HuH-7.5 (cell line): ENCODE results near the gene LIPC.

Source experiments
- DNase-seq: peaks from one replicate; pipeline ENCODE4 v3.0.0; 2011; ENCODE audit warnings: low spot score

LIPC gene

GRCh38 chr15:58497046-58497785, 65.4 kb downstream of the LIPC start:
- DNase-seq: no peak

DNA sequence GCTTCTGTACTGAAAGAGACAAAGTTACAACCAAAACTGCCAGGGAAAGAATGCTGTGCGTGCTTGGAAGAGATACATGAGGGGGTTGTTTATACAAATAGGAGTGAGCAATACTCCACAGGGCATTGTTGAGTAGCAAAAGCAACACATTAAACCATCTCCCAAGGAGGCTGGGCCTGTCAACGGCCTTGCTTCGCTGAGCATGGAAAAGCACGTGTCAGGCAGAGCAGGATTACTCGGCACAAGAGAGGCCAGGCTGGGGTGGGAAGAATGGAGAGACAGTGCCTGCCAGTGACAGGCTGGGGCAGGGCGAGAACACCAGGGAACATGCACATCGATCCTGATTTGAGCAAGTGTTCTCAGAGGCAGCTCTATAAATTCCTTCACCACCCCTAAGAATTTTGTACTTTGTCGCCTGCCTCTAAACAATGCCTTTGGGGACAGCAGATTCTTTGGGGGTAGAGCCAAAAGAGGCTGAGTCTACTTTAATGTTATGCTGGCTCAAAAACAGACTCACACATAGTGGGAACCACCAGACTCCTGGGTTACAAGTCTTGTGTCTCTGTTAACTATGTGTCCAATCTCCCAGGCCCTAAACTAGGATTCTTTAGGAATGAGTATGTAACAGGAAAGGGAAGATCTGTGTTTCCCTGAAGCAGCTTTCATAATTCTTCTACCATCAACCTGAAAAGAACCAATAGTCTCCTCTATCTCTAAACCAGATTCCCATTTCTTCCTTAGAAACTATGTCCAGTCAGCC, 67.2 kb downstream of the LIPC start:
- DNase-seq: no peak

DNA sequence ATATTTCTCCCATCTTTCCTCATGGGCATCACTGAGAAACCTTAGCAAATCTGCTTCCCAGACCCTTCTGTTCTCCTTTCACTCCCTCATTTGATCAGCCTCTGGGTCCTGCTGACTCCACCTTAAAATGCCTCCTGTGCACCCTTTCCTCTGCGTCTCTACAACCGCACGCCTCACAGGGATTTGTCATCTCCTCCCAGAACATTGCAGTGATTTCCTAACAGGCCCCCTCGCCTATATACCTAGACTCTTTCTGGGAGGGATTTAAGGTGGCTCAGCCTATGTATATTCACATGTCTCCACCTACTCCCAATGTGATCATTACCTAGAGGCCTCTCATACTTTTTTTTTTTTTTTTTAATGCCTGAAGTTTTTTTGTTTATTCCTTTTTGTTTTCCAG, 69.2 kb downstream of the LIPC start:
- no peak for DNase-seq

GRCh38 chr15:58501636-58502188, 69.9 kb downstream of the LIPC start:
- DNase-seq: no peak

GRCh38 chr15:58503139-58504027, 71.6 kb downstream of the LIPC start:
- no peak for DNase-seq

- DNase-seq: no peak
Observed at GRCh38 chr15:58504674-58505234, 73.0 kb downstream of the LIPC start.

- no peak for DNase-seq
Observed at GRCh38 chr15:58505581-58505980, 73.8 kb downstream of the LIPC start.

DNA sequence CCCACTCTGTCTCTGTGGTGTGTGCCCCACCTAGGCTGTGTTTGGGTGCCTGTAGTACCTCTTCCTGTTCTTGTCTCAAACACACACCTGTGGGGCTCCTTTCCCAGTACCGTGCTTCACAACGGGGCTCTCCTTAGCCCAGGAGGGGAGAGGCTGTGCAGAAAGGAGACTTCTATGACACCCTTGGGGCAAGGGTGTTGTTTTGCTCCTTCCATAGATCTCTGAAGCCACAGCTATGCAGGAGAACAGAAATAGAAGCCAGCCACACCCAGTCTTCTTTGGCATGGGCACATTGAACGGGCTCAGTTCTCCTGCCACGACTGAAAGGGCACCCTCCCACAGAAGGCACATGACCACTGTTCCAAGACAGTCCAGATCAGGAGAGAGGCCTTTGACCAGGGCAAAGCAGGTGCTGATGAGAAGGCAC, 74.3 kb downstream of the LIPC start:
- DNase-seq: no peak

GRCh38 chr15:58506783-58507668, 75.2 kb downstream of the LIPC start:
- DNase-seq: no peak

- DNase-seq: no peak
Observed at GRCh38 chr15:58509556-58509955, 77.8 kb downstream of the LIPC start.

DNA sequence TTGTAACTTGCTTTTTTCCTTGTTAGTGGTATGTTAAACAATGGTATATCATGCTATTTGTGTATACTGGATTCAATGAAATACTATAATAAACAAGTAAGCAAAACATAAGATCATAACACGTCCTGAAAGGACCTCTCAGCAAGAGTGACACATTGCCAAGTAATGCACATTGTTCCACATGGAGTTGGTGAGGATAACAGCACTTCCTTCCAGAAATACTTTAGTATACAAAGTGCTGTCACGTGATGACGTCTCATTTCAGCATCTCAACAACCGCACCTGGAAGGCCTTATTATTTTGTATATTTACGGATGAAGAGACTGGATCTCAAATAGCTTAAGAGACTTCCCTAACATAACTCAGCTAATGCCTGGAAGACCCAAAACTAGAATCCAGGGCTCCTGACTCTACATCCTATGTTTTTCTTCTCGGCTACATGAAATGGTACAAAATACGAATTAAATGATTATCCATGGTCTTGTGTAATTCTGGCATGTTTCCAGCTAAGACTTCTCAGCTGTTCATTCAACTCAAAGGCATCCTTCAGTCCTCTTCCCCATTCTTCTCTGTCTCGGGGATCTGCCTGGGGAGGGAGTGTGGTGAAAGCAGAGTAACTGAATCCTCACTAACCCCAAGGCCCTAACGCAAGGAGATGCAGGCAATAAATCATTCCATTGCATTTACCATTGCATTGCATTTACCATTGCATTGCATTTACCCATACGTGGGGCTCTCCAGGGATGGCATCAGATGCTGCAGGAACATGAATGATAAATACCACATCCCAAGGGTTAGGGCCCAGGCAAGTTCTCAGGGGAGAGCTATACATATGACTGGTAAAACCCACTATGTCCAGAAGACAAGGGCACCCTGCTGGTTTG, 79.2 kb downstream of the LIPC start:
- DNase-seq: no peak

DNA sequence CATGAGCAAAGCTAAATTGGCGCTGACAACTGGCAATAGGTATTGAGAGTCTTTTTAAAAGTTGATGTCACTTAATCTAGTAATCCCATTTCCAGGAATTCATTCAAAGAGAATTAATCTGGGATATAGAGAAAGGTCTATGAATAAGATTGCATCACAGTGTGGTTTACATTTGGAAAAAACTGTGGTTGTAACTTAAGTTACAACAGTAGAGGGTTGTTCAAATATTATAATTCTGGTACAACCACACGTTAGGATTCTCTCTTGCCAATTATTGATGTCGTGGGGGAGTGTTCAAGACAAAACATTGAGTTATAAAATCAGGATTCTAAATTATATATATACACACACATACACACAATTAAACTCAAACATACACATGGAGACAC, 79.8 kb downstream of the LIPC start:
- no peak for DNase-seq

- no peak for DNase-seq
Observed at GRCh38 chr15:58512522-58512921, 80.7 kb downstream of the LIPC start.

GRCh38 chr15:58513008-58513407, 81.2 kb downstream of the LIPC start:
- DNase-seq: no peak

DNA sequence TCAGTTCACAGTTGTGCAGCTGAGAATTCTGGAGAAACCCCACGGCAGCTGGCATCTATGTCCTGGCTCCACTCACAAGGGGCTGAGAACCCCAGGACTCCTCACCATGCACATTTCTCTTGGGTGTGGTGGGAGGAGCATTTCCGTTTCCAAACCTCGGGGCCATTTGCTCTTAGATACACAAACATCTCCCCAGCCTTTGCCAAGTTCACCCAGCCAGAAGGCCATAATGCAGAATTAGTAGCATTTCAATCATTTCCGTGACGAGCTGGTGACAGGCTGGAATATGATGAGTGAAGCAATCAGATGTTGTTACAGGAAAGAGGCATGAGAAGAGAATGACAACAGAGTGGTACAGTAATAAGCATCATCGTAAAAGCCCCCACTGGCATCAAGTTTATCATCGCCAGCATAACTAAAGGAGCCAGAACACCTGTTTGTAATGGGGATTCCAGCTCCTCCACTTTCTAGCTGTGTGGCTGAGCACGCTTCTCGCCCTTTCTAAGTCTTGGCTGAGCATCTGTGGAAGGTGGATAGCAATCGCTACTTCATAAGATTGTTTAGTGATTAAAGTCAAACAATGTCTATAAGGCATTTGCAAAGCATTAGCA, 82.0 kb downstream of the LIPC start:
- no peak for DNase-seq

- no peak for DNase-seq
Observed at GRCh38 chr15:58515807-58516206, 84.0 kb downstream of the LIPC start.

DNA sequence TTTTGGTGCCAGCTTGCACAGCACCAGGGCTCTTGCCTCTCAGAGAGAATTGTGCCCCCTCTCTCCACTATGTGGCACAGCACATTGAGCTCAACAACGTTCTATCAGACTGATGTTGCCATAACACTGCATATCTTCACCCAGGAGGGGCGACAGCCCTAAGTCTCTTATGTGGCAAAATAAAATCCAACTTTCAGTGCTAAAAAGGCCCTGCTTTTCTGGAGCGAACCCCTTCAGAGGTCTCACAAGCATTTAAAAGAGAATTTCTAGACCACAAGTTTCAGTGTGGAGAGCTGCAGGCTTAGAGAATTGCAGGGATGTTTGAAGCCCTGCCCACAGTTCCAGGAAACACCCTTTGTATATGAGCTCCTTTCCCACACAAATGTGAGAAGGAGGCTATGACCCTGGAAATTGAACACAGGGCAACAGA, 85.5 kb downstream of the LIPC start:
- no peak for DNase-seq

DNA sequence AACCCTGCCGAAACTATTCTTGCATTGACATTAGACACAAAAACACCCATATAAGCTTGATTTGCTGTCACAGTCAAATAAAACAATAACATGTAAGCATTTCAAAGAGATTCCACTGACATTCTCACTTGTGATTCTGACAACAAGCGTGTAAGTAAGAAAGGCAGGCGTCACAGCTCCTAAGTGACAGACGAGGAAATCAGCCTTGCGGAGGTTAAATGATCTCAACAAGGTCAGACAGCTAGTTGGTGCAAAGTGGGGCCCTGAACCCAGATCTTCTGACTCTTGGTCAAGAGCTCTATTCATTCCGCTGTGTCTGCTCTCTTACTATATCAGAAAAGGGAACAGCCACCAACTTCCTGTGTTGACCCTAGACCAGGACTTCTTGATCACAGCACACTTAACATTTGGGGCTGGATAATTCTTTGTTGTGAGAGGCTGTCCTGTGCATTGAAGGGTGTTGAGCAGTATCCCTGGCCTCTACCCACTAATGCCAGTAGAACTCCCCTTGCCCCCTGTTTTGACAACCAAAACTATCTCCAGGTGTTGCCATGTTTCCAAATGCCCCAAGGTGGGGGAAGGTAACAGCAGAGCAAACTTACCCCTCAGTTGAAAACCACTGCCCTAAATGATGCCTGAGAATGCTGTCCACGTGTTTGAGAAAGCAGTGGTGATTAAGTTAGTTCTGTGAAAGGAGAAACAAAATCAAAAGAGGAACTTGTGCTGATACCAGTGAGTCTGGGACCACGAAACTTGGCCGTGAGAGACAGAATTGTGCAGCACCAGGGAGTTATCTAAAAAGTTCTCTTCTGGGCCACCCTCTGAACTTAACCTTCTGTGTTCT, 86.1 kb downstream of the LIPC start:
- DNase-seq: no peak

- DNase-seq: no peak
Observed at GRCh38 chr15:58518626-58519025, 86.8 kb downstream of the LIPC start.
